T-helper 2 cell (primary cell): ENCODE results near the gene DNAJB12.
"Not testable (repeated sequence)": the region's sequence is repeated elsewhere in the genome, so short reads cannot be mapped to it uniquely, and the experiment has no call there.

Experiments used
- DNase-seq, 5 experiments: peaks; one replicate each; pipeline versions ENCODE4 v3.0.0 to v3.0.0-alpha.2; 2012 to 2022

The DNAJB12 gene

GRCh38 chr10:72353028-72353964 lies 1.4 kb downstream of the DNAJB12 start:
- no peak for DNase-seq

GRCh38 chr10:72351479-72351878 lies 3.2 kb downstream of the DNAJB12 start:
- no peak for DNase-seq

GRCh38 chr10:72349438-72349837 lies 5.3 kb downstream of the DNAJB12 start:
- no peak for DNase-seq

- DNase-seq, result no peak
Observed at GRCh38 chr10:72348282-72348681, 6.4 kb downstream of the DNAJB12 start.

- DNase-seq, result not testable (repeated sequence)
Observed at GRCh38 chr10:72346117-72346516, 8.6 kb downstream of the DNAJB12 start.

GRCh38 chr10:72344932-72345331 lies 9.8 kb downstream of the DNAJB12 start:
- peak in 1 of 5 experiments; percentile 51 for DNase-seq

GRCh38 chr10:72342911-72343310 lies 11.8 kb downstream of the DNAJB12 start:
- no peak for DNase-seq

GRCh38 chr10:72340510-72341261 lies 14.0 kb downstream of the DNAJB12 start:
- peak; percentile 59 to 76 (median 69) for DNase-seq

- DNase-seq, result no peak
Observed at GRCh38 chr10:72338180-72338579, 16.5 kb downstream of the DNAJB12 start.

- no peak for DNase-seq
Observed at GRCh38 chr10:72337722-72338121, 17.0 kb downstream of the DNAJB12 start.

- DNase-seq, result peak in 4 of 5 experiments; percentile 44 to 59 (median 52)
Observed at GRCh38 chr10:72337039-72337629, 17.6 kb downstream of the DNAJB12 start.

- DNase-seq, result no peak
Observed at GRCh38 chr10:72336259-72337038, 18.3 kb downstream of the DNAJB12 start.

- peak in 3 of 5 experiments; percentile 31 to 87 (median 66) for DNase-seq
Observed at GRCh38 chr10:72335394-72336258, 19.1 kb downstream of the DNAJB12 start.

- peak; percentile 51 to 99 (median 84) for DNase-seq
Observed at GRCh38 chr10:72334825-72335393, 19.8 kb downstream of the DNAJB12 start.

- DNase-seq, result no peak
Observed at GRCh38 chr10:72334196-72334824, 20.4 kb downstream of the DNAJB12 start.

GRCh38 chr10:72333112-72334015 lies 21.4 kb downstream of the DNAJB12 start:
- DNase-seq, result peak in 1 of 5 experiments; percentile 63

GRCh38 chr10:72332423-72333111 lies 22.2 kb downstream of the DNAJB12 start:
- no peak for DNase-seq

- peak; percentile 51 to 100 (median 86) for DNase-seq
Observed at GRCh38 chr10:72331575-72332422, 22.9 kb downstream of the DNAJB12 start.
